WTC11 (cell line): ENCODE data around the gene VASN. TPM values are rescaled to one million over a fixed set of nuclear protein-coding genes. Genes with fewer than 3 reads are reported as not detected.

Experiments
- ATAC-seq: fragments of 200-7000 bp; cut with Tn5 transposase; 2 replicates; pipeline ENCODE4 v1.10.0; 2021; ENCODE audit warnings: mild to moderate bottlenecking, moderate library complexity
- CTCF ChIA-PET: fragments of 300-600 bp; sonication (Branson Sonifier 250); formaldehyde crosslinking; loops from one replicate; lab custom pipeline; 2021; ENCODE audit warnings: antibody characterized with exemption; lab: Charles Lee
- POLR2A ChIA-PET: fragments of 350-600 bp; sonication (Branson Sonifier 250); formaldehyde crosslinking; loops from one replicate; lab custom pipeline; 2021; ENCODE audit warnings: antibody characterized with exemption; lab: Charles Lee
- DNase-seq: peaks from one replicate; pipeline ENCODE4 v3.0.0; 2021; ENCODE audit warnings: low spot score
- H3K27ac Mint-ChIP-seq: 2 replicates; pipeline ENCODE4 v1.8.0; 2021; ENCODE audit warnings: mixed read lengths
- H3K27me3 Mint-ChIP-seq: 2 replicates; pipeline ENCODE4 v1.8.0; 2021; ENCODE audit warnings: low read depth, mild to moderate bottlenecking, moderate library complexity, mixed read lengths
- H3K36me3 Mint-ChIP-seq: 2 replicates; pipeline ENCODE4 v1.8.0; 2021; ENCODE audit warnings: mixed read lengths
- H3K4me1 Mint-ChIP-seq: 2 replicates; pipeline ENCODE4 v1.8.0; 2022; ENCODE audit warnings: mixed read lengths
- H3K4me3 Mint-ChIP-seq: 2 replicates; pipeline ENCODE4 v1.8.0; 2021; ENCODE audit warnings: mild to moderate bottlenecking, moderate library complexity, mixed read lengths
- H3K9me3 Mint-ChIP-seq: 2 replicates; pipeline ENCODE4 v1.8.0; 2021; ENCODE audit warnings: mixed read lengths
- ATF1 ChIP-seq: sonication (generic); formaldehyde crosslinking; IDR thresholded peaks from 2 replicates; pipeline ENCODE4 v1.8.1; 2023; ENCODE audit warnings: mild to moderate bottlenecking, moderate library complexity, missing genetic modification reagents
- ATF6 ChIP-seq: sonication (generic); formaldehyde crosslinking; IDR thresholded peaks from 2 replicates; pipeline ENCODE4 v1.8.1; 2023; ENCODE audit warnings: mild to moderate bottlenecking, missing genetic modification reagents
- FOXJ3 ChIP-seq: sonication (generic); formaldehyde crosslinking; IDR thresholded peaks from 2 replicates; pipeline ENCODE4 v1.9.0; 2021; ENCODE audit warnings: missing genetic modification reagents, mild to moderate bottlenecking, borderline replicate concordance
- GRHL2 ChIP-seq: fragments of 250-450 bp; sonication (Bioruptor Pico); IDR thresholded peaks from 2 replicates; pipeline ENCODE4 v1.8.0; 2022; ENCODE audit warnings: mild to moderate bottlenecking, moderate library complexity; ENCODE audit not compliant: insufficient replicate concordance, severe bottlenecking
- NFATC4 ChIP-seq: fragments of 250-450 bp; sonication (Bioruptor Pico); IDR thresholded peaks from 2 replicates; pipeline ENCODE4 v1.9.0; 2021; ENCODE audit warnings: mild to moderate bottlenecking
- NFYB ChIP-seq: sonication (generic); formaldehyde crosslinking; conservative IDR thresholded peaks from 2 replicates; pipeline ENCODE4 v1.8.0; 2022; ENCODE audit warnings: low read depth, missing genetic modification reagents
- PREB ChIP-seq: sonication (generic); formaldehyde crosslinking; IDR thresholded peaks from 2 replicates; pipeline ENCODE4 v1.8.1; 2022; ENCODE audit warnings: mild to moderate bottlenecking, missing genetic modification reagents, moderate library complexity, borderline replicate concordance
- PRRX2 ChIP-seq: fragments of 250-450 bp; sonication (Bioruptor Pico); IDR thresholded peaks from 2 replicates; pipeline ENCODE4 v1.8.0; 2021; ENCODE audit warnings: mild to moderate bottlenecking
- SOX15 ChIP-seq: fragments of 250-450 bp; sonication (Bioruptor Pico); IDR thresholded peaks from 2 replicates; pipeline ENCODE4 v1.9.0; 2021; ENCODE audit warnings: mild to moderate bottlenecking
- STAT6 ChIP-seq: sonication (generic); formaldehyde crosslinking; conservative IDR thresholded peaks from 2 replicates; pipeline ENCODE4 v1.8.1; 2023; ENCODE audit warnings: mild to moderate bottlenecking, low read depth, missing genetic modification reagents, moderate library complexity
- TCF7 ChIP-seq: sonication (generic); formaldehyde crosslinking; IDR thresholded peaks from 2 replicates; pipeline ENCODE4 v1.8.0; 2022; ENCODE audit warnings: mild to moderate bottlenecking, low read depth, missing genetic modification reagents, moderate library complexity
- TEAD1 ChIP-seq: sonication (generic); formaldehyde crosslinking; IDR thresholded peaks from 2 replicates; pipeline ENCODE4 v1.8.0; 2022; ENCODE audit warnings: mild to moderate bottlenecking, missing genetic modification reagents
- ZNF423 ChIP-seq: fragments of 250-450 bp; sonication (Bioruptor Pico); IDR thresholded peaks from 2 replicates; pipeline ENCODE4 v2.1.2; 2022; ENCODE audit warnings: mild to moderate bottlenecking, moderate library complexity
- total RNA-seq: library from RNA; stranded (reverse); gene quantifications from 3 replicates; pipeline ENCODE4 v1.2.3, GENCODE V29; 2021
- TF ChIP-seq, protein P1 (sequence below): sonication (generic); formaldehyde crosslinking; IDR thresholded peaks from 2 replicates; pipeline ENCODE4 v1.8.1; 2022; ENCODE audit warnings: missing genetic modification reagents, borderline replicate concordance

Gene VASN
- total RNA-seq, 1 experiment from 2014 or later, result 8.0 TPM

DNA sequence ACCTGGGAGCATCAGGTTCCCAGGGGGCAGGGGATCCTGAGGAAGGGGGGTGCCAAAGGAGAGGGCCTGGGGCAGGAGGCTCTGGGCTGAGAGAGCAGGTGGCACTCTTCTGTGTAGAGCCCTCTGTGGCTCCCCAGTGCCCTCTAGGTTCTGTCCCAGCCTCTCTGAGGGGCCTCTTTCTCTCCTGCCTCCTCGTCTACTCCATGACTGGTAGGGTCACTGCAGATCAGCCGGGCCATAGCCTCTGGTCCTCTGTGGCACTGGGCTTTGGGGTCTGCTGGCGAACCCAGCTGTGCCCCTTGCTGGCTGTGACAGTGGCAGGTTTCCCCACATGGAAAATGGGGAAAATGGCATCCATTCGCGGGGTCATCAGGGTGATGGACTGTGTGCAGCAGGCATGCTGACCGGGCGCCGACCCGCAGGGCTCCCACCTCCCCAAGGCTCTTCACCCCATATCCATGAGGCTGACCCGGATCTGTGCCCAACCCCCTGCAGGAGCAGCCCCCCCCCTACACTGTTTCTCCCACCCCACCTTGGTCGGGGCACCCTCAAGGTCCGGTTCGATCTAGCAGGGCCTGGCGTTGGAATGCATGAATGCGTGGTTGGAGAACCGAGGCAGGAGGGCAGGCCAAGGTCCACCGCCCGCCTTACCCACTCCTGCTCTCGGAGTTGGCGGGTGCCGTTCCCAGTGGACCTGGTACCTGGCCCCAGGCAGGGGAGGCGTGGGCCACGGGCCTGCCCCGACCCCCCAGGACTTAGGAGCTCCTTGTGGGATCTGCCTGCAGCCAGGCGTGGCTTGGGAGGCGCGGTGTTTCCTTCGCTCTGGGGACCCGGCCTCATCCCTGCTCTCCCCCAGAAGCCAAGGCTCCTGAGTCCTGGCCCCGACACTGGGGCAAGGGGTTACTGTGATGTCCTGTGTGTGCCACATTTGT is 49.3 kb upstream of the VASN start (continued):
- TF ChIP-seq ATF6 (CRISPR knock-in tag) (no peak), TCF7 (CRISPR knock-in tag) (no peak), STAT6 (CRISPR knock-in tag) (no peak), PRRX2 (no peak)

GRCh38 chr16:4323071-4323844 is 48.4 kb upstream of the VASN start:
- ATAC-seq, result no peak

More at GRCh38 chr16:4323071-4323844, 48.4 kb upstream of the VASN start:
- TF ChIP-seq SOX15 (CRISPR knock-in tag), result no peak
- TF ChIP-seq, protein P1, sequence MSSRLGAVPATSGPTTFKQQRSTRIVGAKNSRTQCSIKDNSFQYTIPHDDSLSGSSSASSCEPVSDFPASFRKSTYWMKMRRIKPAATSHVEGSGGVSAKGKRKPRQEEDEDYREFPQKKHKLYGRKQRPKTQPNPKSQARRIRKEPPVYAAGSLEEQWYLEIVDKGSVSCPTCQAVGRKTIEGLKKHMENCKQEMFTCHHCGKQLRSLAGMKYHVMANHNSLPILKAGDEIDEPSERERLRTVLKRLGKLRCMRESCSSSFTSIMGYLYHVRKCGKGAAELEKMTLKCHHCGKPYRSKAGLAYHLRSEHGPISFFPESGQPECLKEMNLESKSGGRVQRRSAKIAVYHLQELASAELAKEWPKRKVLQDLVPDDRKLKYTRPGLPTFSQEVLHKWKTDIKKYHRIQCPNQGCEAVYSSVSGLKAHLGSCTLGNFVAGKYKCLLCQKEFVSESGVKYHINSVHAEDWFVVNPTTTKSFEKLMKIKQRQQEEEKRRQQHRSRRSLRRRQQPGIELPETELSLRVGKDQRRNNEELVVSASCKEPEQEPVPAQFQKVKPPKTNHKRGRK (CRISPR knock-in tag), result no peak
- TF ChIP-seq FOXJ3 (CRISPR knock-in tag), result no peak
- no peak for TF ChIP-seq ZNF423 (CRISPR knock-in tag)
- TF ChIP-seq NFATC4 (CRISPR knock-in tag), result no peak
- TF ChIP-seq TEAD1 (CRISPR knock-in tag), result no peak
- no peak for TF ChIP-seq NFYB
- no peak for TF ChIP-seq PREB (CRISPR knock-in tag)
- TF ChIP-seq ATF1, result no peak
- TF ChIP-seq GRHL2 (CRISPR knock-in tag), result no peak
- CTCF ChIA-PET, result interaction anchor here (0.7 to 9.2 kb wide), 15 partner anchors 8 to 80 kb away, joined by 3 to 91 read pairs (median 5); partner anchors contain the start of genes GLIS2 and PAM16
- Mint-ChIP-seq H3K4me1 (peaks cover 31% of the 10 kb centered on the region), H3K27me3 (no peaks in the 10 kb centered on the region), H3K4me3 (no peak overlapping the region), H3K27ac (no peak overlapping the region), H3K9me3 (no peaks in the 10 kb centered on the region), H3K36me3 (no peaks in the 10 kb centered on the region)
- POLR2A ChIA-PET, result interaction anchor here (0.7 to 1.4 kb wide), 5 partner anchors 13 to 52 kb away, joined by 3 to 10 read pairs (median 4); no protein-coding TSS in a partner anchor
- DNase-seq, result no peak
